Activated T-cell treated with anti-CD3 and anti-CD28 coated beads for 48 hours (primary cell): ENCODE measurements around the gene LGR5.

Experiments
- DNase-seq: peaks from one replicate; pipeline ENCODE4 v3.0.0-alpha.2; 2020; ENCODE audit warnings: low read depth

Gene LGR5

GRCh38 chr12:71599210-71599609, 159.6 kb downstream of the LGR5 start:
- DNase-seq: no peak

DNA sequence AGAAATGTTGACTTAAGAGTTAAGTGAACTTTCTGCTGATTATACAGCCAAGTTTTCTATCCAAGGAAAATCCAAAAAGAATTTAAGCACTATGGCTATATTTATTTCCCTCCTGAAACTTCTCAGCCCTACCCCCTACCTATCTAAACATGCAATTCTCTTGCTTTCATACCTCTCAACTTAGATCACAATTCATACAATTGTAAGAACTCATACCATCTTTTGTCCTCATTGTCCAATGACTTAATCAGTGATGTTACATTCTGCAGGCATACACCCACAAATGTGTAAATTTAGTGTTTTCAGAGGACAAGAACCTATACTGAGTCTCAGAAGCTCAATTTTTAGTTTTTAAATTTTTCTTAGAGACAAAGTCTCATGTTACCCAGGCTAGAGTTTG, 161.9 kb downstream of the LGR5 start:
- DNase-seq: no peak

DNA sequence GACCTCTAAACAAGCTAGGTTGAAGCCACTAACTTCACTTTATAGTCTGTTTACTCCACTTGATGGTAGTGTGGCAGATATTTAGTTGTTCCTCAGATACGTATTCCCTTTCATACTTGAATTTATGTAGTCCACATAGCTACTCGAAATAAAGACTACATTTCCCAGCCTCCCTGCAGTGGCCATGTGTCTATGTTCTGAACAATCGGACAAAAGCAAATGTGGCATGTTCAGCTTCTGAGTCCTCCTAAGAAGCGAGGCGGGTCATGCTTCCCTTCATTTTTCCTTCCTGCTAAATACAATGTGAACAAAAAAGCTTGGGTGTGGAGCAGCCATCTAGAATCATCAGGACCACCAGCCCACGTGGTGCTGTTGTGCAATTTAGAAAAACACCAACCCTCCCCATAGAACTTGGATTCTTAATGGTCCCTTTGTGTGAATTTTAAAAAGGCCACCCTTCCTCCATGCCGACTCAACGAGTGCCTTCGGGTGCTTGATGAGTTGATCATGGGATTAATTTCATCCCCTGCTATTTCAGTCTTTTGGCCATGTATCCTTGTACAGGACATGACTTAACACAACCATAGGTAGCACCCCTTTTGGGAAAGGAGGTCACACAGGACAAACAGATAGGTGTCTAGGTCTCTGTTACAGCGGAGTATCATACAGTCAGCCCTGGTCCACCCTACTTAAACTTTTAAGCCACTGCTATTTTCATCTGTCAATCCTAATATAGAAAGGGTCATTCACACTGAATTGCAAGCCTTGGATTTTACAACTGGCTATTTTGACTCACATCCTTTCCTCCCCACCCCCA, 163.4 kb downstream of the LGR5 start:
- DNase-seq: no peak

DNA sequence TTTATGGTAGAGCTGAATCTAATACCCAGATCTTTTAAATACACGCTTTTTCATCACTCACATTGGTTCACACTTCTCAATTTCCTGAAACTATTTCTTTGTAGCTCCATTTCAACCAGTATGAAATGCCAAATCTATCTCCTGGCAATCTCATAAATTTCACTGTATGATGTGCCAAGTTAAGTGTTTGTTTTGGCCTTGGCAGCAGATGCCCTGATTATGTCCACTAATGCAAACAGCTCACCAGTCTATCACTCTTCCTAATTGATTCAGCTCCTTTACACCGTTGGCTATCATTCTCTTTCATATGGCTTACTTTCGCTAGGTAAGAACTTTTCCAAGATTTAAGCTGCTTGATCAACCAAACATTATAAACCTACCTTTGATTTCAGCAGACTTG, 165.4 kb downstream of the LGR5 start:
- no peak for DNase-seq

GRCh38 chr12:71607494-71608330, 168.1 kb downstream of the LGR5 start:
- DNase-seq: no peak

- no peak for DNase-seq
Observed at GRCh38 chr12:71610031-71610795, 170.6 kb downstream of the LGR5 start.

GRCh38 chr12:71621938-71622337, 182.3 kb downstream of the LGR5 start:
- DNase-seq: no peak

DNA sequence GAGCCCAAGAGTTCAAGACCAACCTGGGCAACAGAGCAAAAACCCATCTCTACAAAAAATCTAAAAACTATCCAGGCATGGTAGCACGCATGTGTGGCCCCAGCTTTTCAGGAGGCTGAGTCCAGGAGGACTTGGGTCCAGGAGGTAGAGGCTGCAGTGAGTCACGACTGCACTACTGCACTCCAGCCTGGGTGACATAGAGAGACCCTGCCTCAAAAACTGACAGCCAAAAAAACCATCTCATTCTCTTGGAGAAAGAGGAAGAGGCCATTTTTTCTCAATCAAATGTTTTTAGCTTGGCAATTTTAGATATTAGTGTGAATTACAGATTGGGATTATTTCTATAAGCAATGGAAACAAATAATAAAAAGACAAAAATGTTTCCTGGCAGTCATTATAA, 185.9 kb downstream of the LGR5 start:
- DNase-seq: no peak

DNA sequence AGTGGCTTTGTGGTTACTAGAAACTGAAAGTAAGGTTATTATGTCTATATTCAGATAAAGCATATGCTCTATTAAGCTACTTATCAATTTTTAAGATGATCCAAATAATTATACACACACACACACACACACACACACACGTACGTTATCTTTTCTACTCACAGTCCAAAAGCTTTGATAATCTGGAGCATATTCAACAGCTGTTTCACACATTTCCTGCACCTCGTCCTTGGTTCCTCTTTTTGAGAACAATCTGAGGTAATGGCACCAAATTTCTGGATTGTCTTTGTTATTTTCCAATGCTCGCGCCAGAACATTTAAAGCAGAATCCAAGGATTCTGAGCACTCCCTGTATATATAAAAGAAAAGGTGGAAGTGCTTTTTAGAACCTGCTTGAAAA, 186.5 kb downstream of the LGR5 start:
- no peak for DNase-seq

DNA sequence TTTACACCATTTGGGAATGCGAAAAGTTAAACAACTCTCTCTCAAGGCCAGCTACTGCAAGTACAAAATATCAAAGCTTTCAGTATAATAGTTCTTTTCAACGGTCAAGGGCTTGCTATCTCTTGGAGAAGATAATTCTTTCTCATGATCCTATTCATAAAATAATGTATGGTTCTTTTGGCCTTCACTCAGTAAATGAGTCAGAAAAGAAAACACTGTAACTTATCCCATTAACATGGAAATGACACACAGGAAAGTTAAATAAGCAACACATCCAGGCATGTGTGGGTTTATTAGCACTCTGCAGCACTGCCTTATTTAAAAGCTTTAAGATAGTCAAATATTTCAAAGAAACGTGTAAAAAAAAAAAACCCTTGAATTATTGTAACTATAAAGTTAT, 187.2 kb downstream of the LGR5 start:
- no peak for DNase-seq

DNA sequence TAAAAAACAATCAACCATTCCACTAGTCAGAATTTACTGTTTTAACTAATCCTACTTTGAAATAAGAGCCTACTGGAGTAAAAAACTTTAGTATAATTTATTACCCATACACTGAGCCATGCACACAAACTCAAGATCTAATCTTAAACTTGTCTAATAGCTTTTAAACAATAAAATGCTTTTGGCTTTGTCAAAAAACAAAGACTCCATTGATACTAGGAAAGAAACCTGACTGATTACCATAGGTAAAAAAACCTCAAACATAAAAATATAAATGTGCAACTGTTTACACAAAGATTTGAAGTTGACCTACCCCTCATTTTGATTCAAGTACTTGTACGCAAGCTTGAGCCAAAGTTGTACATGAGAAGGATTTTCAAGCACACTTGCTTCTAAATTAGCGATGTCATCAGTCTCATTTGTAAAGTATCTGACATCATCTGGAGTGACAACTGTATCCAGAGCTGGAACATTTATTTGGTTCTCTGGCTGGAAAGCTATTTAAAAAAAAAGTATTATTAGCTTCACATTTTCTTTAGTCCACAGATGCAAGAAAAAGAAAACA, 187.9 kb downstream of the LGR5 start:
- no peak for DNase-seq
